ENCODE results near the gene HAS3. TPM values are rescaled to one million over a fixed set of nuclear protein-coding genes. Genes with fewer than 3 reads are reported as not detected.

Gene HAS3
- total RNA-seq, 1 experiment from 2014 or later, result 66.9 TPM

DNA sequence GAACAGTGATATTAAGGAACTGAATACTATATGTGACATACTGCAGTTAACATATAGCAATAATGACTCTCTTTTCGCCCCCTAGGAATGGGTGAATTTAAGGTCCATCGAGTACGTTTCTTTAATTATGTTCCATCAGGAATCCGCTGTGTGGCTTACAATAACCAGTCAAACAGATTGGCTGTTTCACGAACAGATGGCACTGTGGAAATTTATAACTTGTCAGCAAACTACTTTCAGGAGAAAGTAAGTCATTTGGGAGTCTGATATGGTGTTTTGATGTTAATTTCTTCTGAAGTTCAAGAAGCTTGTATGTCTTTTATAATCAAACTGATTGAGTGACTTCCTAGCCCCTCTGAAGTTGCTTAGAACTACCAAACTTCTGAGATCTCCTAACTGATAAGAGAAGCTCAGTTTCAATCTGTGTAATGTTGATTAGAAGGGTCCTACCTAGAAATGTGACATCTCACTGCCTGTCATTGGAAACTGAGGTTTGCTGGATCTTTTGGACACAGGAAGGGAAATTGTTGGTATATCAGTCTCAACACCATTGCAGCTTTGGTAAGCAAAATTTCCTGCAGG lies 28.0 kb downstream of the HAS3 start (continued):
- TF ChIP-seq, protein P1, sequence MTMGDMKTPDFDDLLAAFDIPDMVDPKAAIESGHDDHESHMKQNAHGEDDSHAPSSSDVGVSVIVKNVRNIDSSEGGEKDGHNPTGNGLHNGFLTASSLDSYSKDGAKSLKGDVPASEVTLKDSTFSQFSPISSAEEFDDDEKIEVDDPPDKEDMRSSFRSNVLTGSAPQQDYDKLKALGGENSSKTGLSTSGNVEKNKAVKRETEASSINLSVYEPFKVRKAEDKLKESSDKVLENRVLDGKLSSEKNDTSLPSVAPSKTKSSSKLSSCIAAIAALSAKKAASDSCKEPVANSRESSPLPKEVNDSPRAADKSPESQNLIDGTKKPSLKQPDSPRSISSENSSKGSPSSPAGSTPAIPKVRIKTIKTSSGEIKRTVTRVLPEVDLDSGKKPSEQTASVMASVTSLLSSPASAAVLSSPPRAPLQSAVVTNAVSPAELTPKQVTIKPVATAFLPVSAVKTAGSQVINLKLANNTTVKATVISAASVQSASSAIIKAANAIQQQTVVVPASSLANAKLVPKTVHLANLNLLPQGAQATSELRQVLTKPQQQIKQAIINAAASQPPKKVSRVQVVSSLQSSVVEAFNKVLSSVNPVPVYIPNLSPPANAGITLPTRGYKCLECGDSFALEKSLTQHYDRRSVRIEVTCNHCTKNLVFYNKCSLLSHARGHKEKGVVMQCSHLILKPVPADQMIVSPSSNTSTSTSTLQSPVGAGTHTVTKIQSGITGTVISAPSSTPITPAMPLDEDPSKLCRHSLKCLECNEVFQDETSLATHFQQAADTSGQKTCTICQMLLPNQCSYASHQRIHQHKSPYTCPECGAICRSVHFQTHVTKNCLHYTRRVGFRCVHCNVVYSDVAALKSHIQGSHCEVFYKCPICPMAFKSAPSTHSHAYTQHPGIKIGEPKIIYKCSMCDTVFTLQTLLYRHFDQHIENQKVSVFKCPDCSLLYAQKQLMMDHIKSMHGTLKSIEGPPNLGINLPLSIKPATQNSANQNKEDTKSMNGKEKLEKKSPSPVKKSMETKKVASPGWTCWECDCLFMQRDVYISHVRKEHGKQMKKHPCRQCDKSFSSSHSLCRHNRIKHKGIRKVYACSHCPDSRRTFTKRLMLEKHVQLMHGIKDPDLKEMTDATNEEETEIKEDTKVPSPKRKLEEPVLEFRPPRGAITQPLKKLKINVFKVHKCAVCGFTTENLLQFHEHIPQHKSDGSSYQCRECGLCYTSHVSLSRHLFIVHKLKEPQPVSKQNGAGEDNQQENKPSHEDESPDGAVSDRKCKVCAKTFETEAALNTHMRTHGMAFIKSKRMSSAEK (CRISPR knock-in tag; IDR thresholded peaks at IDR 0.05; ENCODE audit: borderline replicate concordance), result no peak
- TF ChIP-seq, protein P2, sequence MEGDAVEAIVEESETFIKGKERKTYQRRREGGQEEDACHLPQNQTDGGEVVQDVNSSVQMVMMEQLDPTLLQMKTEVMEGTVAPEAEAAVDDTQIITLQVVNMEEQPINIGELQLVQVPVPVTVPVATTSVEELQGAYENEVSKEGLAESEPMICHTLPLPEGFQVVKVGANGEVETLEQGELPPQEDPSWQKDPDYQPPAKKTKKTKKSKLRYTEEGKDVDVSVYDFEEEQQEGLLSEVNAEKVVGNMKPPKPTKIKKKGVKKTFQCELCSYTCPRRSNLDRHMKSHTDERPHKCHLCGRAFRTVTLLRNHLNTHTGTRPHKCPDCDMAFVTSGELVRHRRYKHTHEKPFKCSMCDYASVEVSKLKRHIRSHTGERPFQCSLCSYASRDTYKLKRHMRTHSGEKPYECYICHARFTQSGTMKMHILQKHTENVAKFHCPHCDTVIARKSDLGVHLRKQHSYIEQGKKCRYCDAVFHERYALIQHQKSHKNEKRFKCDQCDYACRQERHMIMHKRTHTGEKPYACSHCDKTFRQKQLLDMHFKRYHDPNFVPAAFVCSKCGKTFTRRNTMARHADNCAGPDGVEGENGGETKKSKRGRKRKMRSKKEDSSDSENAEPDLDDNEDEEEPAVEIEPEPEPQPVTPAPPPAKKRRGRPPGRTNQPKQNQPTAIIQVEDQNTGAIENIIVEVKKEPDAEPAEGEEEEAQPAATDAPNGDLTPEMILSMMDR (IDR thresholded peaks at IDR 0.05), result no peak
- no peak for TF ChIP-seq ZNF396 (CRISPR knock-in tag; IDR thresholded peaks at IDR 0.05; ENCODE audit: borderline replicate concordance)

DNA sequence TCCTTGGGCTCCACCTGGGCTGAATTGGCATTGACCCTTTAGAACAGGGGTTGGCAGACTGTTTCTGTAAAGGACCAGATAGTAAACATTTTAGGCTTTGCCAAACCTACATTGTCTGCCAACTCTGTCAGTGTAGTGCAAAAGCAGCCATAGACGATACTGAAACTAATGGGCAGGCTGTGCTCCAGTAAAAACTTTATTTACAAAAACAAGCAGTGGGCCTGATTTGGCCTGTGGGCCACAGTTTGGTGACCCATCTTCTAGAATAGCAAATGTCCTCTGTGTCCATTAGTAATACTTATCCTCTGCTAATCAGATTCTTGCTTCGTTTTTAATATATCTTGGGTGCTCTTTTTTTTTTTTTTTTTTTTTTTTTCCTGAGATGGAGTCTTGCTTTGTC lies 33.2 kb downstream of the HAS3 start:
- POLR2A ChIA-PET, result no interaction called here
- H3K27ac Mint-ChIP-seq, result peak overlapping the region; percentile 71
- no peak for DNase-seq (ENCODE audit: low spot score)
- H3K27me3 Mint-ChIP-seq (ENCODE audit: low read depth), result no peaks in the 10 kb centered on the region
- CTCF ChIA-PET, result no interaction called here
- no peaks in the 10 kb centered on the region for H3K9me3 Mint-ChIP-seq
- H3K4me1 Mint-ChIP-seq, result peaks cover 13% of the 10 kb centered on the region
- H3K36me3 Mint-ChIP-seq, result peaks cover 74% of the 10 kb centered on the region
- H3K4me3 Mint-ChIP-seq, result no peak overlapping the region
- ATAC-seq, result no peak
- TF ChIP-seq, protein P3, sequence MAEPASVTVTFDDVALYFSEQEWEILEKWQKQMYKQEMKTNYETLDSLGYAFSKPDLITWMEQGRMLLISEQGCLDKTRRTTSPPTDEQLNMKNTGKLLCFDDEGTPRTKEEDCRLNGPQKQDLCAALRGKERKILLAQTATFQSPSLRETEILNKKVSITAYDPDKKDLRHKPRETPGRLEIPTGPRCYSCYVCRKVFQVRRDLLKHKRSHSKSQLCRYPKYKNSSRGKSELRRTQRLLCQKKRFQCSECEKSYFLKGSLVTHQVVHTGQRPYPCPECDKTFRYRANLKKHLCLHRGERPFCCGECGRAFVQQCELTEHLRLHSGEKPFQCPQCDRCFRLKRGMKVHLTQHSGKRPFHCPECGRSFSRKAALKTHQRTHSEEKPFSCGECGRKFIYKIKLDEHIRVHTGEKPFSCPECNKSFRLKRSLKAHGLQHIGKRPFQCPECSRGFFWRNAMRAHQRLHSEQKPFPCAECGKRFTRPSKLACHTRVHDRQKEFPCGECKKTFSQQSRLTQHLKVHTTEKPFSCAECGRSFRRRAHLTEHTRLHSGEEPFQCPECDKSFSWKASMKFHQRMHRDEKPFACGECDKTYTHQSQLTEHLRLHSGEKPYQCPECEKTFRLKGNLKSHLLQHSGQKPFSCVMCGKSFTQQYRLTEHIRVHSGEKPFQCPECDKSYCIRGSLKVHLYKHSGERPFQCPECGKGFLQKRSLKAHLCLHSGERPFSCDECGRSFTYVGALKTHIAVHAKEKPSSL (CRISPR knock-in tag; conservative IDR thresholded peaks at IDR 0.05), result no peak
- no peak for TF ChIP-seq ZNF219 (CRISPR knock-in tag; IDR thresholded peaks at IDR 0.05; ENCODE audit: borderline replicate concordance)
- TF ChIP-seq, protein P4, sequence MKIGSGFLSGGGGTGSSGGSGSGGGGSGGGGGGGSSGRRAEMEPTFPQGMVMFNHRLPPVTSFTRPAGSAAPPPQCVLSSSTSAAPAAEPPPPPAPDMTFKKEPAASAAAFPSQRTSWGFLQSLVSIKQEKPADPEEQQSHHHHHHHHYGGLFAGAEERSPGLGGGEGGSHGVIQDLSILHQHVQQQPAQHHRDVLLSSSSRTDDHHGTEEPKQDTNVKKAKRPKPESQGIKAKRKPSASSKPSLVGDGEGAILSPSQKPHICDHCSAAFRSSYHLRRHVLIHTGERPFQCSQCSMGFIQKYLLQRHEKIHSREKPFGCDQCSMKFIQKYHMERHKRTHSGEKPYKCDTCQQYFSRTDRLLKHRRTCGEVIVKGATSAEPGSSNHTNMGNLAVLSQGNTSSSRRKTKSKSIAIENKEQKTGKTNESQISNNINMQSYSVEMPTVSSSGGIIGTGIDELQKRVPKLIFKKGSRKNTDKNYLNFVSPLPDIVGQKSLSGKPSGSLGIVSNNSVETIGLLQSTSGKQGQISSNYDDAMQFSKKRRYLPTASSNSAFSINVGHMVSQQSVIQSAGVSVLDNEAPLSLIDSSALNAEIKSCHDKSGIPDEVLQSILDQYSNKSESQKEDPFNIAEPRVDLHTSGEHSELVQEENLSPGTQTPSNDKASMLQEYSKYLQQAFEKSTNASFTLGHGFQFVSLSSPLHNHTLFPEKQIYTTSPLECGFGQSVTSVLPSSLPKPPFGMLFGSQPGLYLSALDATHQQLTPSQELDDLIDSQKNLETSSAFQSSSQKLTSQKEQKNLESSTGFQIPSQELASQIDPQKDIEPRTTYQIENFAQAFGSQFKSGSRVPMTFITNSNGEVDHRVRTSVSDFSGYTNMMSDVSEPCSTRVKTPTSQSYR (CRISPR knock-in tag; IDR thresholded peaks at IDR 0.05), result no peak
- TF ChIP-seq, protein P5, sequence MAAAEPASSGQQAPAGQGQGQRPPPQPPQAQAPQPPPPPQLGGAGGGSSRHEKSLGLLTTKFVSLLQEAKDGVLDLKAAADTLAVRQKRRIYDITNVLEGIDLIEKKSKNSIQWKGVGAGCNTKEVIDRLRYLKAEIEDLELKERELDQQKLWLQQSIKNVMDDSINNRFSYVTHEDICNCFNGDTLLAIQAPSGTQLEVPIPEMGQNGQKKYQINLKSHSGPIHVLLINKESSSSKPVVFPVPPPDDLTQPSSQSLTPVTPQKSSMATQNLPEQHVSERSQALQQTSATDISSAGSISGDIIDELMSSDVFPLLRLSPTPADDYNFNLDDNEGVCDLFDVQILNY (CRISPR knock-in tag; IDR thresholded peaks at IDR 0.05), result no peak
- no peak for TF ChIP-seq TP53 (CRISPR knock-in tag; IDR thresholded peaks at IDR 0.05)
- TF ChIP-seq, protein P6, sequence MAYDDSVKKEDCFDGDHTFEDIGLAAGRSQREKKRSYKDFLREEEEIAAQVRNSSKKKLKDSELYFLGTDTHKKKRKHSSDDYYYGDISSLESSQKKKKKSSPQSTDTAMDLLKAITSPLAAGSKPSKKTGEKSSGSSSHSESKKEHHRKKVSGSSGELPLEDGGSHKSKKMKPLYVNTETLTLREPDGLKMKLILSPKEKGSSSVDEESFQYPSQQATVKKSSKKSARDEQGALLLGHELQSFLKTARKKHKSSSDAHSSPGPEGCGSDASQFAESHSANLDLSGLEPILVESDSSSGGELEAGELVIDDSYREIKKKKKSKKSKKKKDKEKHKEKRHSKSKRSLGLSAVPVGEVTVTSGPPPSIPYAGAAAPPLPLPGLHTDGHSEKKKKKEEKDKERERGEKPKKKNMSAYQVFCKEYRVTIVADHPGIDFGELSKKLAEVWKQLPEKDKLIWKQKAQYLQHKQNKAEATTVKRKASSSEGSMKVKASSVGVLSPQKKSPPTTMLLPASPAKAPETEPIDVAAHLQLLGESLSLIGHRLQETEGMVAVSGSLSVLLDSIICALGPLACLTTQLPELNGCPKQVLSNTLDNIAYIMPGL (CRISPR knock-in tag; IDR thresholded peaks at IDR 0.05), result no peak
- no peak for TF ChIP-seq ZNF263 (CRISPR knock-in tag; IDR thresholded peaks at IDR 0.05; ENCODE audit: low read depth)
- TF ChIP-seq NFE2L1 (CRISPR knock-in tag; IDR thresholded peaks at IDR 0.05), result no peak
- TF ChIP-seq ZNF671 (CRISPR knock-in tag; IDR thresholded peaks at IDR 0.05), result no peak
- TF ChIP-seq, protein P7, sequence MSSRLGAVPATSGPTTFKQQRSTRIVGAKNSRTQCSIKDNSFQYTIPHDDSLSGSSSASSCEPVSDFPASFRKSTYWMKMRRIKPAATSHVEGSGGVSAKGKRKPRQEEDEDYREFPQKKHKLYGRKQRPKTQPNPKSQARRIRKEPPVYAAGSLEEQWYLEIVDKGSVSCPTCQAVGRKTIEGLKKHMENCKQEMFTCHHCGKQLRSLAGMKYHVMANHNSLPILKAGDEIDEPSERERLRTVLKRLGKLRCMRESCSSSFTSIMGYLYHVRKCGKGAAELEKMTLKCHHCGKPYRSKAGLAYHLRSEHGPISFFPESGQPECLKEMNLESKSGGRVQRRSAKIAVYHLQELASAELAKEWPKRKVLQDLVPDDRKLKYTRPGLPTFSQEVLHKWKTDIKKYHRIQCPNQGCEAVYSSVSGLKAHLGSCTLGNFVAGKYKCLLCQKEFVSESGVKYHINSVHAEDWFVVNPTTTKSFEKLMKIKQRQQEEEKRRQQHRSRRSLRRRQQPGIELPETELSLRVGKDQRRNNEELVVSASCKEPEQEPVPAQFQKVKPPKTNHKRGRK (CRISPR knock-in tag; IDR thresholded peaks at IDR 0.05; ENCODE audit: borderline replicate concordance), result no peak
- TF ChIP-seq ZNF121 (CRISPR knock-in tag; IDR thresholded peaks at IDR 0.05), result no peak
- no peak for TF ChIP-seq ETV6 (CRISPR knock-in tag; IDR thresholded peaks at IDR 0.05)
- TF ChIP-seq EMX1 (CRISPR knock-in tag; IDR thresholded peaks at IDR 0.05), result no peak
- TF ChIP-seq, protein P8, sequence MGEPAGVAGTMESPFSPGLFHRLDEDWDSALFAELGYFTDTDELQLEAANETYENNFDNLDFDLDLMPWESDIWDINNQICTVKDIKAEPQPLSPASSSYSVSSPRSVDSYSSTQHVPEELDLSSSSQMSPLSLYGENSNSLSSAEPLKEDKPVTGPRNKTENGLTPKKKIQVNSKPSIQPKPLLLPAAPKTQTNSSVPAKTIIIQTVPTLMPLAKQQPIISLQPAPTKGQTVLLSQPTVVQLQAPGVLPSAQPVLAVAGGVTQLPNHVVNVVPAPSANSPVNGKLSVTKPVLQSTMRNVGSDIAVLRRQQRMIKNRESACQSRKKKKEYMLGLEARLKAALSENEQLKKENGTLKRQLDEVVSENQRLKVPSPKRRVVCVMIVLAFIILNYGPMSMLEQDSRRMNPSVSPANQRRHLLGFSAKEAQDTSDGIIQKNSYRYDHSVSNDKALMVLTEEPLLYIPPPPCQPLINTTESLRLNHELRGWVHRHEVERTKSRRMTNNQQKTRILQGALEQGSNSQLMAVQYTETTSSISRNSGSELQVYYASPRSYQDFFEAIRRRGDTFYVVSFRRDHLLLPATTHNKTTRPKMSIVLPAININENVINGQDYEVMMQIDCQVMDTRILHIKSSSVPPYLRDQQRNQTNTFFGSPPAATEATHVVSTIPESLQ (CRISPR knock-in tag; IDR thresholded peaks at IDR 0.05), result no peak
